Measurements from ENCODE around the gene EDAR.

The EDAR gene

DNA sequence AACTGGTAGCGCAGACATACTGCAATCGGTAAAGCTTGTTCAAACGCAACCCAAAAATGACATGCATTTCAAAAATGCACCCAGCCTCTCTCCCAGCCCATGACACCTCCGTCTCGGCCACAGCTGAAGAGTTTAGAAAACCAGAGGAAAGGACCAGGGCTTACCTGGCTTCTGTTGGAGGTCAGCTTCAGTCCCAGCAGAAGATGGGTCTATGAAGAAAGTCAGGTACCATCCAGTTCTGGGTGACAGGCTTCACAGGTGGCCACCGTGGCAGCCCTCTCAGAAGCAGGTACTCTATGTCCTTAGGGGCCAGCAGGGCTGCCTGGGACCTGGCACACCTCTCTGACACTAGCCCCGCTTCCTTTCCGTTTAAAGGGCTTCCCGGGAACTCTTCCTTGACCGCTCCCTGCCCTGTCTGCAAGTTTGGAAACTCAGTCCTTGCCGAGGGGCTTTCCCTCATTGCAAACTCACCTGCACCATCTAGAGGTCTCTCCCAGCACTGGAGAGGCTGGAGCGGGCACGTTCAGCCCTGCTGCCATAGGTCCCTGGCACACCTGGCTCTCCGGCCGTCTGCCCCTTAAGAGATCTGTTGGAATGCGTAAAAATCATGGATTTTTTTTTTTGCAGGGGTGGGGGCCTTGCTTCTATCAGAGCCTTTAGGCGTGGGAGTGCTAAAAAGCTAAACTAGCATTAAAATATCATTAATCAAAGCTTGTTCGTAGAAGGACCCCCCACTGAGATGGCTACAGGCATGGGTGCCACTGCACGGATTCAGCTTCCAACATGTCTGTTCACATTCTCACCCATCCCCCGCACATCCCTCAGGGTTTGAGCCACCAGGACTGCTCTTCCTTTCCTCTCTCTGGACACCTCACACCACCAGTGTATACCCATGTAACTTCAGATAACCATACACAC, at the start of gene EDAR:
TSS of gene EDAR (minus strand) at position 425 of the 918 bp plus-strand sequence. CDS start 58,206 bp downstream, outside the sequence.
- peak; percentile 10 for DNase-seq

DNA sequence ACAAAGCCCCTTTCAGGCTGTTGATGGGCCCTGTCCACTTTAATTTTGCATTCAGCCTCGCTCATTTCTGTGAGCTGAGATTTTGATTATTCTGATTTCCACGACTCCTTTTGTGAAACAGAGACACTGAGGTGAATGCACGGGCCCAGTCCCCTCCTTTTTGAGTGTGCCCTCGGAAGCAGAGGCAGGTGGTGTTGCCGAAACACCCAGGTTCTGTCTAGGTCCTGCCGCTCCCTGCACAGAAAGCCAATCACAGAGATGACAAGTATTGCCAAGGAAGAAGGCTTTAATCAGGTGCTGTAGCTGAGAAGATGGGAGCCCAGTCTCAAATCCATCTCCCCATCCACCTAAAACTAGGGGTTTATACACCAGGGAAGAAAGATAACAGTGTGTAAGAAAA, 44.2 kb upstream of the EDAR start:
- no peak for DNase-seq

DNA sequence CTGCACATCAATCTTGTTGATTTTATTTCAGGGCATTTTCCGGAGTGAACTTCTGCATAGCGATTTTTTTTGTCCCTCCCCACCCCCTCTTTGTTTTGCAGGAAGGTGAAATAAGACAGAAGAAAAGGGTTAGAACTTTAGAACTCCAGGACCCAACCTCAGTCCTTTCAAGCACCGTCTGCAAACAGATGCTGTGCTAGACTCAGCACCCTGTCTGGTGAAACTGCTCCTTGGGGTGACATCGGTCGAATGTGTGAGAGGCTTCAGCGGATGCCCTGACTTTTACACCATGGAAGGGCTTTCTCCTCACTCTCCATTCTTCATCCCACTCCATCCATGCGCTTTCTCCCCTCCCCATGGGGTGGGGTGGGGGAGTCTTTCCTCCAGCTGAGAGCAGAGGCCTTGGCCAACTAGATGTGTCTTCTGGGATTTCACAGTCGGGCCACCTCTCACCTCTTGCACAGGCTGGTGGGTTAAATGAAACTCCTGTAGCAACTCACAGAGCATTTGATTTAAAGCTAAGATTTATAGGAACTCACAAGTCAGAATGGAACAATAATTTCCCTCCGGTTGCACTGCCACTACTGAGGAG, 43.3 kb upstream of the EDAR start:
- no peak for DNase-seq

DNA sequence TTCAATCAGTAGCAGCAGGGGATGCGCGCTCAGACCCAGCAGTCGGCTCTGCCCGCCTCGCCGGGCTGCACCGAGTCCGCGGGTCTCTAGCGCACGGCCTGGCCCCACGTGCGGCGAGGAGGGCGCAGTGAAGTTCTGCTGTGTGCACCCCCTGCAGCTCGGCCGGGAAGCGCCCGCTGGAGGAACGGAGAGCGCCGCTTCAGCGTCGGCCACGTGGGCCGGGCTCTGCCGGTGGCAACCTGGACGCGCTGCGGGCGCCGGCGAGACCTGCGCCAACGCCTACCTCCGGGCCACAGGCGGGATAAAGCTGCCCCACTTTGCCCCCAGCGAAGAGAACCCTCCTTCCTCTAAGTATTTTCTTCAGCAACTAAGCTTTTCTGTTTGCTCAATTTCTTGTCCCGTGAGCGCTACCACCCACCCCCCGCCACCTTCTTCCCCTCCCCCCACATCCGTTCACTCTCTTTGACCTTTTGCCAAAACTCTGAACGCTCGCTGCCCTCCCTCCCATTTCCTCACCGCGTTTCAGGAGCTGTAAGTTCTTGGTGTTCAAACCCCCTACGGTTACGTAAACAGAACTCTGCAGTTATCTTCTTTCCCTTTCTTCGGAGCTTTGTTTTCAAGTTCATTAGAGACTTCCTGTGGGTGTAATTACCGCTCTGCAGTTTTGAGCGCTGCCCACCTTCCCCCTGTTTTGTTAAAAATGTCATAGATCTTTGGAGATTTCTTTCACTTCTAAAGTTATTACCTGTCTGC, 42.6 kb upstream of the EDAR start:
- peak; percentile 63 for DNase-seq

DNA sequence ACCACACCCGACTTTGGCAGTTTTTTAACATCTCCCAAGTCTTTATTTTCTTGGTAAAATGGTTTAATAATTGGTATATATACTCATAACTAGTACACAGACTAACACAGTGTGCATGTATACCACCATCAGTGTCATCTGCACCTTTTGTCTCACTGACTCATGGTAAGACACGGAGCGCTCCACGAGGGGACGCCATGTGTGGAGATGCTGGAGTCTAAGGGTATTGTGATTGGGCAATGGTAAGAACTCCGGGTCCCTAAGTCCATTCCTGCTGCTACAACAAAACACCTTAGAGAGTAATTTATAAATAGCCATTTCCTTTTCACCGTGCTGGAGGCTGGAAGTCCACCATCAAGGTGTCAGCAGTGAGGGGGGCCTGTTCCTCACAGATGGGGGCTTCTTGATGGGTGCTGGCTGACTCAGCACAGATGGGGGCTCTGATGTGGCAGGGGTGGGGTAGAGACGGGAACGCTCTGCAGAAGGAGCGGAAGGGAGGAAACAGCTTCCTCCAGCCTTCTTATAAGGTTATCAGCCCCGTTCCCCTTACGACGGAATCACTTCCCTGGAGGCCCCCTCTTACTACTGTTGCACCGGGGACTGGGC, 42.0 kb upstream of the EDAR start:
- no peak for DNase-seq

DNA sequence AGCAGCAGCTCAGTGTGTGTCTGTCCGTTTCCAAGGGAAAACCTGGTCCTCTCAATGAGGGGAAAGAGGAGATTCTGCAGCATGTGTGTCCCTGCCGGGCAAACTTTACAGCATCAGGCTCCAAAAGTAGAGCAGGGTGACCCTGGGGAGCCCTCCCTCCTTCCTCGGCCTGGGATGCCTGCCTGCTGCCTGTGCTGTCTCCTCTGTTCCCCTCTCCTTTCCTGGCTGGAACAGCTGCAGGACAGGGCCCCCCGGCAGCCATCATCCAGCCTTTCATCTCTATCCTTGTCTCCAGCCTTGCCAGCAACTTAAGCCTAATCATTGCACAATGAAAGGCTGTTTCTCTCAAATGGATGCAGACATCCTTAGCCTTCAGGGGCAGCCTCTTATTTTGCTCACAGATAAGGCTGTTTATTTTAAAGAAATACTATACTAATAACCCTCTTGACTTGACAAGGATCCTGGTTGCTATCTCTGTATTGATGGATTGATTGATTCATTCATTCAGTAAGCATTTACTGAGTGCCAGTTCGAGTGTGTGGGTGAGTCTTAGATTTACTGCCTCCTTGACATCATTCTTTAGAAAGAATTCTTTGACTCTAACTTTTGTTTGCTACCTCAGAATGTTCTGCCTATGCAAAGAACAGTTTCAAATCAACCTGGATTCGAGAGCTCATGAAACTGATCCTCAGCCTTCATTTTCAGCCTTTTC, 40.6 kb upstream of the EDAR start:
- DNase-seq: no peak

DNA sequence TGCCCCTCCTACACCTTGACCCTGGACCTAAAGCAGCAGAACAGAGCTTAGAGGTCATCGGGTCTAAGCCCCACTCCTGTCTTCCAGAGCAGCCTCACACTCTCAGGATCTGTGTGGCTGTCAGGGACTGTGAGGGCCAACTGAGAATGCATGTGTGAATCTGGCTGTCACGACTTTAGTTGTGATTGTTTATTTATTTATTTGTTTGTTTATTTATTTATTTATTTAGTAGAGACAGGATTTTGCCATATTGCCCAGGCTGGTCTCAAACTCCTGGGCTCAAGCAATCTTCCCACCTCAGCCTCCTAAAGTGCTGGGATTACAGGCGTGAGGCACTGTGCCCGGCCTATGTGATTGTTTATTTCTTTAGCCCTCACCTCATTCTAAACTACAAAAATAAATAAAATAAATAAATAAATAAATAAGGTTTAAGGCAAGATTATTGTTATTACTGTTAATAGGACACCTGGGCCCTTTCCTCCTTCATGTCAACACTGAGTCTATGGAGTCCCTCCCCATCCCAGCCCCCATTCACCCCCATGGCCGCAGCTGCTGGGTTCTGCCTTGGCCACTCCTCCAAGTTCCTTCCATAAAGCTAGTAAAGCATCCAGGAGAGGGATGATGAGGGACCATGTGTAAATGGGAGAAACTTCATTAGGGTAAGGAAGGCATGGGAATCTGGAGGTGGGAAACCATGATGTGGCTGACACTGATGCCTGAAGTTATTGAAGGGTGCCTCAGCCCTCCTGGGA, 39.9 kb upstream of the EDAR start:
- DNase-seq: no peak

DNA sequence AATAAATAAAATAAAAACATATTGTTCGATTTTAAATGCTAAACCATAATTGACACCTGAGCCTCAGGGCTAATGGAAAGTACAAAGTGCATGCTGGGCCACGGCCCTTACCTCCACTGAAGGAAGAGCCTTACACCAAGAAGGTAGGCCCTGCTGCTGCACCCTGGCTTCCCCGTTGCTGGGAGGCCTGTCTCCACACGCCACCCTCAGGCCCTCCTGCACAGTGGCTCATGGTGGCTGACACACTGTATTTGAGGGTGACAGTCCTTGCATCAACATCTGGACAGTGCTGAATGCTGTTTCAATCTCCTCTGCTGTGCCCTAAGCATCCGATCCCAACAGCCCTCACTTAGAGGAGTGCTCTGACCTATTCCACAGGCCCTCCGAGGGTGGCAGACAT, 39.3 kb upstream of the EDAR start:
- DNase-seq: no peak

DNA sequence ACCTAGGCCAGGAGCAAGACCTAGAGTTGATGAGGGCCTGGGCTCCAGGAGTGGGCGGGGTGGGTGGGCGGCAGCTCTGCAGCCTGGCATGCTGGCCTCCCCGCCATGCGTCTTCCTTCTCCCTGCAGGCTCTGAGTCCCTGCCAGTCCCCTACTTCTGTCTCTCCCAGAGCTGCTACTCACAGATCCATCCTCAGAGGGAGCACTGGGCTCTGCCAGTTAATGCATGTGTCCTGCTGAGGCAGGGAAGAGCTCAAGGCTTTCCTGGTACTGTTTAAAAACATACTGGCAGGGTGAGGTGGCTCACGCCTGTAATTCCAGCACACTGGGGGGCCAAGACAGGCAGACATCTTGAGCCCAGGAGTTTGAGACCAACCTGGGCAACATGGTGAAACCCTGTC, 38.7 kb upstream of the EDAR start:
- DNase-seq: no peak

DNA sequence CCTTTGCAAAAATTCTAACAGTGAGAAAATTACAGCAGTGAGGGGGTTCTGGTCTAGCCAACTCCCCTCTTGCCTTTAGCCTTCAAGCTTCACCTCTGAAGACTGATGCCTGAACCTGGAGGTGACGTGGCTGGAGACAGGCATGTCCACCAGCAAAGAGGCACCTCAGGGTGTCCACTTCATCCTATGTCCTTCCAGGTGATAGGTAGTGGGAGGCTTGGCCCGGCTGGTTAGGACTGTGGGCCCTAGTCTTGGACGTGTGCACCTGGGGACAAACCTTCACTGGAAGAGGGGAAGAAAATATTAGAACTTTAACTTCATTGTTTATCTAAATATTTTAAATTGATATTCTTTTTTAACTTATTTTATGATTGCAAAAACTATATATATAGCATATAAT, 35.5 kb upstream of the EDAR start:
- DNase-seq: no peak

DNA sequence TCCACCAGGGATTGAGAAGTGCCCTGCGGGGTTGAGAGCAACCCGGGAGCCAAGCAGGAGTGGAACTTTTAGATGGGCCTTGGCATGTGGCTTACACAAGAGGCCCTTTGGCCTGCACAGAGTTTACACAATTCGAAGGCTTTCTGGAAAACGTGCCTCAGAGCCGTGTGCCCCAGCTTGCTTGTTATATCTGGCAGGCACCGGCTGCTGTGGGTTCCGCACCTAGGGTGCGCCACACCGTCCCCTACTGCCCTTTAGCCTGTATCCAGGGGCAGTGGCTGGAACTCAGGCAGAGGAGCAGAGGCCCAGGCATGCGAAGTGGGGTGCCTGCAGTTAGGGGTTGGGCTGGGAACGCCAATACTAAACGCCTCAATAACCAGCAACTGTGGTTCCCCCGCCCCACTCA, 32.9 kb upstream of the EDAR start:
- no peak for DNase-seq

DNA sequence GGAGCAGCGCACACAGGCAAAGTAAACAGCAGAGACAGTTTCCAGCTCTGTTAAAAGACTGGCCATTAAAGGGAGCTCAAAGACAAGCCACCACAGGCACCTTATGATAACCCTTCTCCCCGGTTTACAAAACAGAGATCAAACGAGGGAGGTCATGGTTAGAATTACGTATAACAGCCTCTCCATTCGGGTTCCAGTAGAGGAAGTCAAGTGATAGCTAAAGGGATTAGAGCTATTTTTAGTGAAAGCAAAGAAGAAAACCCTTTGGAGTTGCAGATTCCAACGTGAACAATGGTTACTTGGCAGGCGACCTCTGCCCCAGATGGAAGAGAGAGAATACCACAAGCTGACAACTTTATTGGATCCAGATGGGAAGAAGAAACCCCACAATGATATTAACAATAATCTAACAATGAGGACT, 31.2 kb upstream of the EDAR start:
- no peak for DNase-seq

DNA sequence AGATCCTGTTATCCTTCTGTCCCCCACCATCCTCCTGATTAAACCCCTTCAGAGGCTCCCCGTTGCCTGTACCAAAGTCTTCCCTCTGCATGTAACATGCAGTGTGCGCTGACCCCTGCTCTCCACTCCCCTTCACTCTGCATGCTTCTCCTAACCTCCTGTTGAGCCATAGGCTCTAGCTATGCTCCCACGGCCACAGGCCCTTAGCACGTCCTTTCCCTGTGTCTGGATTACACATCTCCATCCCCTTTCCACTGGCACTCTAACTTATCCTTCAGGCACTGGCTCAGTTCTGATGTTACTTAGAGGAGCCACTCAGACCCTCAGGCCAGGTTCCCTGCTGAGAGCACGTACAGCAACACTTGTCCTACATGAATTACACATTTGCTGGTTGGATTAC, 29.4 kb upstream of the EDAR start:
- DNase-seq: no peak

DNA sequence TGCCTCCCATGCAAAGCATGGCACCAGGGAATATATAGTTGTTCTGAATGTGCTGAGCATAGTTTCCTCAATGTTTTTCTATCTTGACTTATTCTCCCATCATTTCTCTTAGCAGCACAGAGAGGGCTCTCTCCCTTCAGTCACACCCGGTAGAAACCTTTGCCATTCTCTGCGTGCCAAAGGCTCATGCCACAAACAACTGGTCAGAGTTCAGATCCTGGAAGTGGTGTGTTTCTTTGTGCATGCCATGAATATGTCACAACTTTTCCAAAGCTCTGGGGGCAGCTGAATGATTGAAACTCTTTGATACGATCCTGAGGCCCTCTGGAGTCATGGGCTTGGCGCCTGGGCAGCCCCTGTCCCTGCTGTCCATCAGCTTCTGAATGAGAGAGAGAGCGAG, 28.0 kb upstream of the EDAR start:
- DNase-seq: no peak

DNA sequence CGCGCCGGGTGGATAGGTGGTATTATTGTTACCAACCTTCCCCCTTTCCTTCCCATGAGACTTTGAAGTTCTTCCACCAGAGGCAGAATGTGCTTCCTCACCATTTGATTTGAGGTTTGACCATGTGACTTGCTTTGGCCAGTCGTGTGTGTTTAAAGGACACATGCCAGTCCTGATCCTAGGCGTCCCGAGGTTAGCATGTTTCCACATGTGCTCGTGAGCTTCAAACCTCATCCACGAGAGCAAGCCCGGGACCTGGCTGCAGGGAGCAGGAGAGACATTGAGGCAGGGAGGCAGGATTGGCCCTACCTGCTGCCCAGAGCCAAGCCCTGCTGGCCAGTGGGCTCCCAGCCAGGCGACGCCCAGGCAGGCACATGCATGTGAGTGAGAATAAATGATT, 27.4 kb upstream of the EDAR start:
- DNase-seq: no peak

DNA sequence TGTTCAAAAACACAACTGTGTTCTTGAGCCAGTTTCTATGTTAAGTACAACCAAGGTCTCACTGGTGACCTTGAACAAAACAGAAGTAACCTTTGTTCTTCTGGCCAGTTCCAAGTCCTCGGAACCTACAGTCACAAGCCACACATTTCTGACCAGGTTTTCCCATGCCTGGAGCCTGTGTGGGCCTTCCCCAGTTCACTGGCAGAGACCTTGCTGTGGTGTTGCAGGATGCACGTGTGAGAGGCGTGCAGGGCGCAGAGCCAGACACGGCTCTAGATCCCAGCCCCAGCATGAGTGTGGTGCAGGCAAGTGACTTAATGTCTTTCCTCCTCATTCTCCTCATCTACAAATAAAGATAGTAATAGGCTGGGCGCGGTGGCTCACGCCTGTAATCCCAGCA, 25.5 kb upstream of the EDAR start:
- DNase-seq: no peak

DNA sequence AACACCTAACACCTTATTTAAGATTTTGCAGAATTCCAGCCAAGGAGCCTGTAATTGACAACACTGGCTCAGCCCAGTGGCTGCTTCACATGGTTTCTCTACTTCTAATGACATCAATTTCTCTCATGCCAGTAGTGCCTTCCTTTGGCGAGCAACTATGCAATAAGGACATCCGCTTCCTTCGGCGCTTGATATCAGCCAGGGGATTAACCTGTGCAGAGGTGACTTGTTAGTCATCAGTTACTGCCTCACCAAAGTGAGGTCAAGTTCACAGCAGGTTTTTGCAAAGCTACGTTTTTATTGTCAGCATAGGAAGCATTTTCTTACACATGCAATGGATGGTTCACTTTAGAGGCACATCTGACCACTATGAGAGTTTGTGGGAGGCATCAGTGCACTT, 24.0 kb upstream of the EDAR start:
- no peak for DNase-seq

DNA sequence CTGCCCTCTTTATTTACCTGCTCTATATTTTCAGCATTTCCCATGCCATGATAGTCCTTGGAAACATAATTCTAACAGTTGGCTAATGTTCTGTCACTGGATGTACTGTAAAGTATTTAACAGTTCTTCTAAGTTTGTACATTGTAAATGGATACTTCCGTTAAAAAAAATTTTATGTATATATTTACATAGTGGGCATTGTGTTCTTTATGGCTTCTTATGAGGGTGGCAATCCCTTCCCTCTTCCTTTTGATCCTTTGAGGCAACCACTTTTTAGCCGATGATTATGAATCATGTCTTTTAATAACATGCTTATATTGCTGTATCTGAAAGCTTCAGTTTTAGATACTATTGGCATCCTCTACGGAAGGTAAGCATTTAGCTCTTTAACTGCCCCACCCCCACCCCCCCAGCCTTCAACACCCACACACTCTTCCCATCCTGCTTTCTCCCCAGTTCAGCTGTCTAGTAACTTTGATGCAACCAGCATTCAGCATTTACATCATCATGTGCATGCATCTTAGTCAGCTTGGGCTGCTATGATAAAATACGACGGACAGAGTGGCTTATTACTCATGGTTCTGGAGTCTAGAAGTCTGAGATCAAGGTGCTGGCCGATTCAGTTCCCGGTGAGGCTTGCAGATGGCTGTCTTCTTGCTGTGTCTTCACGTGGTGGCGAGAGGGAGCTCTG, 21.0 kb upstream of the EDAR start:
- DNase-seq: no peak

DNA sequence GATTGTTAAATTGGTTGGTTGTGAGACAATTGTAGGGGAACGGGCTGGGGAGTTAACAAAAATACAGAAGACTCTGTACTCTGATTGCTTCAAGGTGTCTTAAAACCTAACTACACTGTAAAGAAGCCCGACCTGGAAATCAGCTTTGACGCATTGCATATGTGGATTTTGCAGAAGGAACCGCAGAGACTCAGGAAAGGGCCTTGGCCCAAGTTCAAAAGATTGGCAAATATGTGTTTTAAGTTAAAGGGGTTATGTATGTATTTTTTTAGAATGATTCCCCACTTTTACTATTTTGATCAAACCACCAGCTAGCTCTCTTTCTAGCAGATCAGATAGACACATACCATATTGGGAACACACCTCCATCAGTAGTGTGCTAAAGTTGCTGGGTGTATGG, 18.0 kb upstream of the EDAR start:
- no peak for DNase-seq

DNA sequence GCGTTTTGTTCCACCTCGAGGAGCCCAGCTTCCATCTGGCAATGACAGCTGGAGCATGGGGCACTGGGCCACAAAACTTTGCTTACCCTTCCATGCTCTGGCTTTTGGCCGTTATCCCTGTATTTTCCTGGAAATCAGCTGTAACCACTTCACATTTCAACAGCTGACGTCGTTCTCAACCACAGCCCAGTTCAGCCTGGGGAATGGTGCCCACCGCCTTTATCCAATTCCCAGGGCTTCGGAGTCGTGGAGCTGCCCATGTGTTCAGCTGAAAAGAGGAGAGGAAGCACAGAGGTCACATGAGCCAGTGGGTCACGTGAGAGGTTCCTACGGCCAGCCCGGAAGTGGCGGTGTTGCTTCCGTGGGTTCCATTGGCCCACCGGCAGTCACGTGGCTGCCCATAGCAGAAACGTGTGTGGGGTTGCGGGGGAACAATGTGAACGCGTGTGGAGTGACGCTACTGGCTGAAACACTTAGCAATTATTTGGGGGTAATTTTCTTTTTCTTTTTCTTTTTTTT, 16.7 kb upstream of the EDAR start:
- no peak for DNase-seq

DNA sequence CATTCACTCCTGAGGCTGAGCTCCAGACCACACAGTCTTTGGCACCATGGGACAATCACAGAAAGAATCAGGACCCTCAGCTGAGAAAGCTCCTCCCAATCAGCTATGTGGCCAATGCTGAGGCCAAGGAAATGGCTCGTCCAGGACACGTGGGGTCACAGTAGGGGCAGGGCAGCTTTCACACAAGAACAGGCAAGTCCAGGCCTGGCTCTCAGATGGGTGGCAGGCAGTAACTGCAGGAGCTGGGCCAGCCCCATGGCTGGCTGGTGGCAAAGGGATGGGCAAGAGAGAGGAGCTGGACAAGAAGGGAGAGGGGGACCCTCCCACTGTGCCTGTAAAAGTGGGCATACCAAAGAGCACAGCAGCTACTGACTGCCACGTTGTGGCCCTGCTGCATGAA, 12.2 kb upstream of the EDAR start:
- no peak for DNase-seq

Data from hematopoietic multipotent progenitor cell treated with erythropoietin and hydrocortisone succinate and interleukin-3 and kit ligand, for 8 days (in vitro differentiated cells).